HG02885 (cell line): ENCODE data around the gene FTSJ3.
"Not testable (repeated sequence)": the region's sequence is repeated elsewhere in the genome, so short reads cannot be mapped to it uniquely, and the experiment has no call there.

Experiments
- ATAC-seq: cut with Tn5 transposase; IDR thresholded peaks from one replicate; pipeline ENCODE4 v1.9.1; 2021; ENCODE audit warnings: mild to moderate bottlenecking; ENCODE audit not compliant: unreplicated experiment, poor library complexity

FTSJ3 gene

GRCh38 chr17:63843910-63844677 lies 16.6 kb upstream of the FTSJ3 start:
- ATAC-seq = no peak

DNA sequence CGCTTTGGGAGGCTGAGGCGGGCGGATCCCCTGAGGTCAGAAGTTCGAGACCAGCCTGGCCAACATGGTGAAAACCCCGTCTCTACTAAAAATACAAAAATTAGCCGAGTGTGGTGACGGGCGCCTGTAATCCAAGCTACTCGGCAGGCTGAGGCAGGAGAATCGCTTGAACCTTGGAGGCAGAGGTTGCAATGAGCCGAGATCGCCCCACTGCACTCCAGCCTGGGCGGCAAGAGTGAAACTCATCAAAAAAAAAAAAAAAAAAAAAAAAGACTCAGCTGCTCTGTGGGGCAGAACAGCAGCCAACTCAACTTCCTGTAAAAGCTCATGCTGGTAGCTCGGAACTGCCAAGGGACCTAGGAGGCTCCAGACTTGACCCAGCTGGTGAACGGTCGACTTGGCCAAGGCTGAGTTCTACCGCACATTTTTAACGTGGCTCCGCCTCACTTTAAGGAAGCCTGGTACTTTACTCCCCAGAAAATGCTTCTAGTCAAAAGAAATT lies 16.0 kb upstream of the FTSJ3 start:
- not testable (repeated sequence) for ATAC-seq

DNA sequence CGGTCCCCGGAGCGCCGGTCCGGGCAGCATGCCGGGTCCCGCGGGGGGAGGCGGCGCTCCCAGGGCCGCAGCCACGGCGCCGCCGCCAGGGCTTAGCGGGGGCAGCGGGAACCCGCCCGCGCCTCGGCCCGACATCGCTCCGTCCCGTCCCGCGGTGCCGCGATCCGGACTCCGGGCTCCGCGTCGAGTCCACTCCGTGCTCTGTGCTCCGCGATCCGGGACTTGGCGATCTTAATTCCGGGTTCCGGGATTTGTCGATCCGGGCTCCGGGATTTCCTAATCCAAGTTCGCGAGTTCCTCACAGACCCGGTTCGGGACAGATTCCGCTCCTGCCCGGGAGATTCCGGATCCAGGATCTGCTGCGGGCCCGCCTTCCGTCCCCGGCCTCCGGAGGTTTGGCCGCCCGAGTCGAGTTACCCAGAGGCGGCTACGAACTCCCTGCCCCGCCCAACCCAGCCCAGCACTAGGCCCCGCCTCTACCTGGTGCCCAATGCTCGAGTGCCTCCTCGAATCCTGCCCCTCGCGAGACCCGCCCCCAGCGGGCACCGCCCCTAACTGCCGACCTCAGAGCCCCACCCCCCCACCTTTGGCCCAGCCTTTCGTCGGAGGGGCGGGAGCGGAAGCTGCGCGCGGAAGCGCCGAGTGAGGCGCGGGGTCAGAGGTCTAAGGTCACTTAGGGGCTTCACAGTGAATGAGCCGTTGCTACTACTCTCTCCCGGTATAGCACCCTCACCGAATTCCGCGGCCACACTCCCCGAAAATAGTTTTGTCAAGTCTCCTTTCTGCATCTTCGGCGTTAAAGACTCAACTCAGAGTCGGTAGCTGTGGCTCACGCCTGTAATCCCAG lies 15.3 kb upstream of the FTSJ3 start, which contains the start of gene SMARCD2:
SMARCD2 (minus strand) TSS at position 146 of the 847 bp plus-strand sequence; CDS start at position 135, 11 bp downstream.
- peak; percentile 82 for ATAC-seq

- peak; percentile 33 for ATAC-seq
Measured at GRCh38 chr17:63842173-63842539, 14.7 kb upstream of the FTSJ3 start.

DNA sequence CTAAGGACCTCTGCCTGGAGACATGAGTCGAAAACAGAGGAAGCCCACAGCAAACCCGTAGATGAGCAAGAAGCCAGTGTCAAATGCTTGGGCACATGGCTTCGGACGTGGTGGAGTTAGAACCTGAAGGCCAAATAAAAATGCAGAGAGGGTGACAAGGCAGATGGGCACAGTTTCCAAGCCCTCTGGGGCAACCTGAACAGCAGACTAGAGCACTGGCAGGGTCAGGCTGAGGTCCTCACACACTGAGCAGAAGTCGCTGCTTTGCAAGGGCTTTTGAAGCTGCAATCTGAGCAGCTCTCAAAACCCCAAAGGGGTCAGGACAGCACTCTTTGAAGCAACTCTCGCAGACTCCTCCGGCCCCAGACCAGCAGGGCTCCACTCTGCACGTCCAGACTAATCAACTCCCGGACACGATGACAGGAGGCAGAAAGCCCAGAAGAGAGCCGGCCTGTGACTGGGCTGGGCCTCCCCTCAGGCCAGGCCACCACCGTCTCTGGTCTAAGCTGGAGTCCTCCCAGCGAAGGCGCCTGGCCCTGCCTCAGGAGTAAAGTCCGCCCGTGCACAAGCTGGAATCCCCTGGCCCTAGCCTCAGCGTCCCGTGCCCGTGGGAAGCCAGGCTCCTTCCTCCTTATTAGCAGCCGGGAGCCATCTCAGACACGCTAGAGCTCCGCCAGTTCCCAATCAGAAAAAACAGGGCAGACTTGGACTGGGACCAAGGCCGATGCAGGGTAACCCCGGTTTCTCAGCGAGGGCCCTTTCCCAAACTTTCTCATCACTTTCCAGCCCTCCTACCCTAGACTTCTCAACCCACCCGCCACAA lies 14.1 kb upstream of the FTSJ3 start:
- no peak for ATAC-seq

DNA sequence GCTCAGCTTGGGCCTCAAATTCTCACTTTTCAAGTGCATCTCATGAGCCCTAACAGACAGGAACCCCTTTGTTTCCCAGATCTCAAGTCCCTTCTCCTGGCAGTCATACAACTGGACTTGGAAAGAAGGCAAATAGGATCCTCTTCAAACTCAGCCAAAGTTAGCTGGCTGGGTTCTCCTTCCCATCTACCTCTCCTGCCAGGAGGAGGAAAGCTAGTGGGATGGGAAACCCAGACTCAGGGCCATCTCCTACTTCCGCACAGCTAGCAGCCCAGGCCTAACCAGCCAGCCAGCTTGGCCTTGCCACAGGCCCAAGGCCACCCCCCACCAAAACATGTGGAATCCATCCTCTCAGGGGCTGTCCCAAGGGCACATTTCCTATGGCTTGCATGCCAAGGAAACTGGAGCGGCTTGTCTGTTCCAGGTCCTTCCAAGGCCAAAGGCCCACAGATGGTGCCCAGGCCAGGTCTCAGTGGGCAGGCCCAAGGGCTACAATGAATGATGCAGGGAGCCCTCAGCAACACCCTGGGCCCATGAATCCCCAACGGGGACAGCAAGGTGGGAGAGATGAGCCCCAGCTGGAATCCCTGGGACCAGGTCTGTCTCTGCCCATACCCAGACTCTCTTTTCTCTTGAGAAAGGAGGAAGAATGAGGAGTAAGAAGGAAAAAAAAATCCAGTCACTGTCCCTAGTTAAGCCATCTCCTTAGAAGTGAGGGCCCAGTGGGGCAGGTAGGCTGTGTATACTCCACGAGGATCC lies 13.3 kb upstream of the FTSJ3 start:
- ATAC-seq = no peak

DNA sequence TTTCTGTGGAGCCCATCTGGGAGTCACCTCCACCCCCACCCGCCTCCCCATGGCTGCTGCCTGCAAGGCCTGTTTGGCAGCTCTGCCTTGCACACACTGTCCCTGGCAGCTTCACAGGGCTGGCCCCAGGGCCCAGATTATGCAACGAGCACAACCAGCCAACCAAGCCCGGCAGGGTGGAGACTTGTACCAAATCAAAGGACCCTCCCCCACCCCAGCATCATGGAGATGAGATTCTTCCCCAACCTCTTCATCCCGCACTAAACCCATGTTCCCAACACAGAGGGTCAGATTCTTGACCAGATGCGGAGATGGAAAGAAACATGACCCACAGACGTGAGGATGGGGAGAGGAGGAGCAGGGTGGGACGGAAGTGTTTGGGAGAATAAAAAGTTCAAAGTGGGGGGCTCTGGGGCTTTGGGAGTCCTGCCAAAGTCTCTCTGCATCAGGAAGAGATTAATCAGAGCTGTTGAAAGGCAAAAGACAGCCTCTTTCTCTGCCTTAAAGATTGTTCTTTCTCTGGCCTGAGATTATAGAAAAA lies 11.2 kb upstream of the FTSJ3 start:
- ATAC-seq = no peak

DNA sequence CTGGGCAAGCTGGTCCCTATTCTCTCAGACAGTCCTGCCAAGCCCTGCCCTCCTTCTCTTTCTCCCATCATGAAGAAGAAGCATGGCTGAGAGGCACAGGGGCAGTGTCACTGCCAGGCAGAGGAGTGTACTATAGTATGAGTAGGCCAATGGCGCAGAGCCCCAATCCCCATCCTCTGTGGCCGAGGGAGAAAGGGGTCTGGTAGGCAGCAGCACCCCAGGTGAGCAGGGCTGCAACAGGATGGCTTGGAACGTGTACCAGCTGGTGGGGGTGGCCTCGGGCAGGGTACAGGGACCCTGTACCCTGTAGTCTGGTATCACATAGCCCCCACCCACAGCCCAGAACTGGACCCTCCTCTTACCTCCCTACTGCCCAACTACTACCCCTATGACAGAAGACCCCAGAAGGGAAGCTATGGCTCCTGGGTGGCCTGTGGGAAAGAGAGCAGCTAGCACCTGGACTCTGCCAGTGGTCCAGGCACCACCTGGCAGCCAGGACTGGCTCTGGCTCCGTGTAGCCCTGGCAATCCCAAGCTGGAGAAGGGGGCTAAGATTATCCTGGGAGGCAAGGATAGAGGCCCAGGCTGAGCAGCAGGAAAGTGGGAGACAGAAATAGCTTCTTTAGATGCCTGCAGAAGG lies 10.6 kb upstream of the FTSJ3 start:
- ATAC-seq = no peak

GRCh38 chr17:63837480-63837879 lies 10.0 kb upstream of the FTSJ3 start:
- ATAC-seq = no peak

GRCh38 chr17:63836811-63837210 lies 9.3 kb upstream of the FTSJ3 start:
- no peak for ATAC-seq

- no peak for ATAC-seq
Measured at GRCh38 chr17:63835167-63835720, 7.8 kb upstream of the FTSJ3 start.

DNA sequence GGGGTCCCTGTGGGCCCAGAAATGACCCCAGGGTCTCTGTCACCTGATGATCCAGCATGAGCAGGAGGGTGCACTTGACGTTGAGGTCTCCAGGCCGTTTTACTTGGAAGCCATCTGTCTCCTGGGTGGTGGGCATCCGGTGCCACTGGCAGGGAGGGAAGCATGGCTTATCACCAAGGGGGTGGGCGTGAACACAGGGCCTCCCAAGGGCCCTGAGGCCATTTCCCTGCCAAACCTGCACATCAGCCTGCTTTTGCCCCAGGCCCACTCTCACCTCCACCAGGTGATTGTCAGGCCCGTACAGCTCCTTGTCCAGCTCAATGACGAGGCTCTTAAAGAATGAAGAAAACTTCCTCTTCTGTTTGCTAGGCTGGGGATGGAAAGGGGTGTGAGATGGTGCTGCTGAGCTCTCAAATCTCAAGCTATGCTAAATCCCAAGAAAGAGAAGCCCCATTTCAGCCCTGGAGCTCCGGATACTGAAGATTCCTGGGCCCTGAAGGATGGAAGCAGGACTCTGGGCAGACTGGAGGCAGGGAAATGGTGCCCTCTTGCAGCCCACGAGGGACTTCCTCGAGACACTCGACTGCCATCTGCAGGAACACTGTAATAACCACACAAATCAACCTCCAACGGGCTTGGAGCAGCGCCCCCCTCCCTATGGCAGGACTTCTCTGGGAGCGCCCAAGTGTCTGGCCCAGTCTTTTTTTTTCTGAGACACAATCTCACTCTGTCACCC lies 7.1 kb upstream of the FTSJ3 start:
- ATAC-seq = peak; percentile 43

DNA sequence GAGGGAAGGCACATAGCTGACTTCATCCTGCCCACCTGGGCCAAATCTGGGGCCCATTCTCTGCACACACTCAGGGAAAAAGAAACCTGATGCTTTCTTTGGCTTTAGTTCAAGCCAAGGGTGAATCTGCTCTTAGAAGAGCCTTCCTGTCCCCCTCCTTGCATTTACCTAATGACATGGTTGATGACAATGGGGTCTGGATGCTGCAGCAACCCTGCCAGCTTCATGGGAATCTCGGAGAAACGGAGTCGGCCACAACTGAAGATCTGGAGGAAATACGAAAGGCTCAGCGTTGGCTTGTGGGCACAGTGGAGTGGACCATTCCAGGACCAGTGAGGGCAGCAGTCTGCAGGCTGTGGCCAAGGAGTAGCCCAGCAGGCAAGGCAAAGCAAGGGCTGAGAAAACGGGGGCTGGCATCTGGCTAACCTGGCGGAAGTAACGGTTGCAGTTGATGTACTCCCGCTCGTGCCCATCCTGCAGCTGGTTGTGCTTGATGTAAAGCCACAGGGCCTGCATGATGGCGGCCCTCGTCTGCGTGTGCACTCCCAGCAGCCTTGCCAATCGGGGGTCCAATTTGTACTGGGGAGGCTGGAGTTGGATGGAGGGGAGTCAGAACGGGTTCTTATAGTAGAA lies 6.4 kb upstream of the FTSJ3 start:
- ATAC-seq = no peak

- no peak for ATAC-seq
Measured at GRCh38 chr17:63833026-63833740, 5.7 kb upstream of the FTSJ3 start.

DNA sequence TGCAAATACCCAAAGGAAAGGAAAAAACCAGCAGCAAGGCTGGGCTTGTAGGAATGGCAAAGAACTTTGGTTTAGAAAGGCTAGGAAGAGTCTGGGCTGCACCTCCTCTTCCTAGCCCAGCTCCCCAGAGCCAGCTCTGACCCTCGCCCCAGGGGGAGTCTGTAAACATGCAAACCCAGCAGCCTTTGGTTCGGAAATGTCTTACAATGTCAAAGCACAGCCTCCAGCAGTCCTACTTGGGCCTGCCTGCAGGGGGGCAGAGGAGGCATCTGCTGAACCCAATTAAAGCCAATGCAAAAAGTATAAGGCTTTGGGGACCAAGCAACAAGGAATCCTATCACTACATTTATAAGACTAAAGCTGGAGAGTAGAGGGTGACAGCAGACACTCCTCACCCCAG lies 5.0 kb upstream of the FTSJ3 start:
- ATAC-seq = no peak

DNA sequence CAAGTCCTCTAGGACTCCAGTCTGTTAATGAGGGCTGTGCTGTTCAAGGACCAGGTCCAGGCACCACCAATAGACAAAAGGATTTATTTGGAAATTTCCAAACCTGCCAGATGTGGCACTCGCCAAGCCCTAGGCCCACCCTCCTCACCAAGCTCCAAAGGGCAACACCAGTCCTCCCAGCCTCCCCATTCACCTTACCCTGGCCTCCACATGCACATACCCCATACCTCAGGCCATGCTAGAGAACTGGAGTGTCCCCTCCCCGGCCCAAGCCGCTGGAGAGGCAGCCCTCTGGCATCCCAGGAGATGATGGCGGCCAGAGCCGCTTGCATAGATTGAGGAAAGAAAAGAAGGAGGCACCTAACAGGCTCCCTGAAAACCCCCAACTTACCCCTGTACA lies 4.6 kb upstream of the FTSJ3 start:
- ATAC-seq = no peak

DNA sequence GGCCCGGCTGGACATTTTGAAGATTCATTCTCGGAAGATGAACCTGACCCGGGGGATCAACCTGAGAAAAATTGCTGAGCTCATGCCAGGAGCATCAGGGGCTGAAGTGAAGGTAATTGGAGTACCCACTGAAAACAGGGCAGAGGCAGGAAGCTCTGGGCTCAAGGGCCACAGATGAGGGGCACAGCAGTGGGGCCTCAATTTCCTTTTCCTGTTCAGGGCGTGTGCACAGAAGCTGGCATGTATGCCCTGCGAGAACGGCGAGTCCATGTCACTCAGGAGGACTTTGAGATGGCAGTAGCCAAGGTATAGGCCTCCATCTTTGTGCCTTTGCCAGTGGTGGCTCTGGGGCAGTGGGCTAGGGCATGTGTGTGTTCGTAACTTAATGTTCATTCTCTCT lies 4.0 kb upstream of the FTSJ3 start:
- ATAC-seq = no peak
